ENCODE results near the gene KCNJ6. TPM values are rescaled to one million over a fixed set of nuclear protein-coding genes. Genes with fewer than 3 reads are reported as not detected.

The KCNJ6 gene
- total and polyA plus RNA-seq, 2 donors = 0.03 to 0.26 TPM

DNA sequence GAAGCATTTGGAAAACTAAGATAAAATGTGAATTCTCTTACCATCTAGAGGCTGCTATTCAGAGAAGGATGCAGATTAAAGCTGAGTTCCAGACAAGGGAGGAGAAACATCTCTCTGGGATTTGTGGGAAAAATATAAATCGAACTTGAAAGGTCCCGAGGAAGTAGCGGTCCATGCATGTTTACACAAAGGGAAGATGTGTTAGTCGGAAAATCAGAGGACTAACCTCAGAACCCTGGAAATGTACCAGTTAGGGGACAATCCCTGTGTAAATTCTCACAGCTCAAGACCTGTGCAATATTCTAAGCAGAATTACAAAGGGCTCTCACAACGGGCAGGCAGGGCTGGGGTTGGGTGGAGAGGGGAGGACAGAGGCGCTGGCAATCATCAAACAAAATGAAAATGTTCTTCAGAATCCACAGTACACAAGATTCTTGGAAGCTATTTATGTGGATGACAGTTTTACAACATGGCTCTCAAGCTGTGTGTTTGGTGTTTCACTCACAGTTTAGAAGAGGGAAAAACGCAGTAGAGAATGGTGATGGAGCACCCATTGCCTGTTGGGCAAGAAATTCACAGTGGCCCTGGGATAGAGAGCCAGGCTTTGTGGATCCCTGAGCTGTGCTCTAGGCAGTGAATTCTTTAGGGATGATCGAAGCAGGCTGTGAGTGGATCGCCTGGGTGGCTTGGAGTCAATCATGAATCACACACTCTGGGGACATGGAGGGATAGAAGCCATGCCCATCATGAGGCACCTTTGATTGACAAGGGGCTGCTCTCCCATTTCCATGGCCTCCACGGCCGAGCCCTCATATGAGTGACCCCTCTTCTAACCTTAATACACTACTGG is 47.6 kb downstream of the KCNJ6 start:
- H3K4me1 ChIP-seq (ENCODE audit: insufficient read depth) = no peaks in the 10 kb centered on the region
- WGBS = 49% methylated on average over 11 of the region's 11 CpGs
- no peak overlapping the region for H3K27ac ChIP-seq (ENCODE audit: low read depth)
- H3K36me3 ChIP-seq (ENCODE audit: insufficient read depth) = no peaks in the 10 kb centered on the region
- H3K4me3 ChIP-seq (ENCODE audit: low read depth, low read length) = no peak overlapping the region
- DNase-seq (ENCODE audit: extremely low spot score) = no peak

DNA sequence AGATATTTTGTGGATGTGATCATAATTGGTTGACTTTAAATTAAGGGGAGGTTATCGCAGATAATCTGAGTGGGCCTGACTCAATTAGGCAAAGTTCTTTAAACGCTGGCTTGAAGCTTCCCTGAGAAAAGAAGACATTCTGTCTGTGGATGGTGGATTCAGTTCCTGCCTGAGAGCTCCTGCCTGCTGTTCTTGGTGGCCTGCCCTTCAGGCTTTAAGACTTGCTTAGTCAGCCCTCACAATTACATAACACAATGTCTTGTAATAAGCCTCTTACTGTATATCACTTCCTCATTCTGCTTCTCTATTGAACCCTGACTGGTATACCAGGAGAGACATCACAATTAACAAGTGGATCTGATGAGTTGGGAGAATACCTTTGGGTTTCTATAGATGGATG is 50.2 kb downstream of the KCNJ6 start:
- H3K36me3 ChIP-seq (ENCODE audit: insufficient read depth) = no peaks in the 10 kb centered on the region
- no peak for DNase-seq (ENCODE audit: extremely low spot score)
- no peak overlapping the region for H3K27ac ChIP-seq (ENCODE audit: low read depth)
- H3K4me1 ChIP-seq (ENCODE audit: insufficient read depth) = no peaks in the 10 kb centered on the region
- 85% methylated on average over 2 of the region's 2 CpGs for WGBS
- H3K4me3 ChIP-seq (ENCODE audit: low read depth, low read length) = no peak overlapping the region

DNA sequence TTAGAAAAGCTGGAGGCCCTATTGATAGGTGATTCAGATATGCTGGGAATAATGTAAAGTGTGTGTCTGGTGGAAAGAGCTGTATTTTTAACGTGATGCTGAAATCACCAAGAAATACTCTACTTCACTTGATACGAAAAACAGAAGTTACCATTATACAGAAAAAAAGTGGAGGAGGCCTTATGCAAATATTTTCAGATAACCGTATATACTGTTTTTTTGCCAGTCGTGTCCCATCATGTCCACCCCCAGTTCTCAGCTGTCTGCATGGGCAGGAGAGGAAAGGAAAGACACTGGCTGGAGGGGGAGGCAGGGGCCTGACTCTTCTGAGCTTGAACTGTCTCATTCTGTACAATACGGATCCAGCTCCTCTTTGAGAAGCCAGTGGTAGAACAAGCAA is 51.1 kb downstream of the KCNJ6 start:
- no peak for DNase-seq (ENCODE audit: extremely low spot score)
- Histone ChIP-seq H3K36me3 (ENCODE audit: insufficient read depth) (no peaks in the 10 kb centered on the region), H3K4me1 (ENCODE audit: insufficient read depth) (no peaks in the 10 kb centered on the region), H3K27ac (ENCODE audit: low read depth) (no peak overlapping the region), H3K4me3 (ENCODE audit: low read depth, low read length) (no peak overlapping the region)
- WGBS = 71% methylated on average over 5 of the region's 5 CpGs

DNA sequence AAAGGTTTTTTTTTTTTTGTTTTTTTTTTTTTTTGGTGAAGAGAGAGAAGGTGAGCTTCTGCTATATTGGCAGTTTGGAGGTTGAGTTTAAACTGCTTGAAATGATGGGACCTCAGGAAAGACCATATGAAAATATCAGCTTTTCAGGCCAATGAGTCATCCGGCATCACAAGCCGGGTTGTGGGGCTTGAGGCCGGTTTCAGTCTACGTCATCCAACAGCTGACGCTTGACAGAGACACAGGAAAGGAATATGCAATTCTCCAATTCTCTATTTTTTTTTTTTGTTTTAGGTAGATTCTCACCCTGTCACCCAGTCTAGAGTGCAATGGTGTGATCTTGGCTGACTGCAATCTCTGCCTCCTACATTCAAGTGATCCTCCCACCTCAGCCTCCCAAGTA is 52.4 kb downstream of the KCNJ6 start:
- 82% methylated on average over 5 of the region's 5 CpGs for WGBS
- no peak overlapping the region for H3K4me3 ChIP-seq (ENCODE audit: low read depth, low read length)

DNA sequence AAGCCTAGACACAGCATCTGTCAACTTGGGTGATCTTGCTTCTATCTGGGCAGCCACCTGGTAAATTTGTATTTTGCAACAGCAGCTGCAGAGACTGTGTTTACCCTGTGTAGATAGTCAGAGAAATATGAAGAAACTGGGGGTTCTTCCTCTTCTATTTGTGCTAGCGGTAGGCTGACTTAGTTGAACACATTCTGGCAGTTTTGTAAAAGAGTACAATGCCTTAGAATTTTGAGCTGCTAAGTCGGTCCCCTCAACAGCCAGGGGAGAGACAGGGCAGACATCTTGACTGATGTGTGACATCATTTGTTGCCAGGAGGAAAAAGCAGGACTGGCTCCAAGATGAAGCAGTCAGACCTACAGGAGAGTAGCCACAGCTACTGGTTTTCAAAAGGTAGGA is 53.7 kb downstream of the KCNJ6 start:
- no peak for DNase-seq (ENCODE audit: extremely low spot score)
- no peak overlapping the region for H3K4me3 ChIP-seq (ENCODE audit: low read depth, low read length)
- no peaks in the 10 kb centered on the region for H3K36me3 ChIP-seq (ENCODE audit: insufficient read depth)
- WGBS = 37% methylated on average over 2 of the region's 2 CpGs
- no peak overlapping the region for H3K27ac ChIP-seq (ENCODE audit: low read depth)
- no peaks in the 10 kb centered on the region for H3K4me1 ChIP-seq (ENCODE audit: insufficient read depth)

More for the DNA sequence above, 52.4 kb downstream of the KCNJ6 start:
- no peaks in the 10 kb centered on the region for H3K4me1 ChIP-seq (ENCODE audit: insufficient read depth)
- no peaks in the 10 kb centered on the region for H3K36me3 ChIP-seq (ENCODE audit: insufficient read depth)
- no peak overlapping the region for H3K27ac ChIP-seq (ENCODE audit: low read depth)
- DNase-seq (ENCODE audit: extremely low spot score) = no peak

DNA sequence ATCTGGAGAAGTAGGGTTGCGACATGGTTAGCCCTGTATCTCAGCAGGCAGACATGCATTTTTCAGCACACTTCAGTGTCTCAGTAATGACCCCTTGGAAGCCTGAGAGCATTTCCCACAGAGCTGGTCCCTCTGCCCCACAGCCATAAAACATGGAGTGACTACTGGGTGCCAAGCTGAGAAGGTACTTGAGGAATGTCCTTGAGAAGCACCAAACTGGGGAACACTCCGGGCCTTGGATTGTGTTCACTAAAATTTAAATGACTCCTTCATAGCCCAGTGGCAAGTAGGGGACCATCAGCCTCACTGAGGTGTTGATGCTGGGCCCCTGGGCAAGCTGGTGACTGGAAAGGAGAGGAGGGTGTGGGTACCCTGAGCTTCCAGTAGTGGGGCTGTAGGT is 54.7 kb downstream of the KCNJ6 start:
- no peak for DNase-seq (ENCODE audit: extremely low spot score)
- 94% methylated on average over 2 of the region's 2 CpGs for WGBS

DNA sequence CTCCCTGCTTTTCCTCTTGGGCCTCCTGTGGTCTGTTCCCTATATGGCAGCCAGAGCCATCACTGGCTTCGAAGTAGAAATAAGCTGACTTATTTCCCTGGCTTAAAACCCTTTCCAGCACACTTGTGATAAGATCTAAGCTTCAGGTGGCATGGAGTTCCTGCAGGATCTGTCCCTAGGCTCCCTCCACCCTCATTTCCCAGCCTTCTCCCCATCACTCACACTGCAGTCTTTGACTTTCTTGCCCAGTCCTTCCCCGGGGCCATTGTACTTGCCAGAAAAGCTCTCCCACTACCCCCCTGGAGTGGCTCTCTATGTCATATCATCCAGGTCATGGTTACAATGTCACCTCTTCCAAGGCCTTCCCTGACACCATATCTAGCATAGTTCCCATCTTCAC is 55.8 kb downstream of the KCNJ6 start:
- Histone ChIP-seq H3K4me1 (ENCODE audit: insufficient read depth) (no peaks in the 10 kb centered on the region), H3K36me3 (ENCODE audit: insufficient read depth) (no peaks in the 10 kb centered on the region), H3K27ac (ENCODE audit: low read depth) (no peak overlapping the region), H3K4me3 (ENCODE audit: low read depth, low read length) (no peak overlapping the region)
- WGBS = 77% methylated on average over 2 of the region's 2 CpGs
- no peak for DNase-seq (ENCODE audit: extremely low spot score)

More for the DNA sequence above, 54.7 kb downstream of the KCNJ6 start:
- no peaks in the 10 kb centered on the region for H3K36me3 ChIP-seq (ENCODE audit: insufficient read depth)
- H3K4me1 ChIP-seq (ENCODE audit: insufficient read depth) = no peaks in the 10 kb centered on the region
- H3K4me3 ChIP-seq (ENCODE audit: low read depth, low read length) = no peak overlapping the region
- no peak overlapping the region for H3K27ac ChIP-seq (ENCODE audit: low read depth)

DNA sequence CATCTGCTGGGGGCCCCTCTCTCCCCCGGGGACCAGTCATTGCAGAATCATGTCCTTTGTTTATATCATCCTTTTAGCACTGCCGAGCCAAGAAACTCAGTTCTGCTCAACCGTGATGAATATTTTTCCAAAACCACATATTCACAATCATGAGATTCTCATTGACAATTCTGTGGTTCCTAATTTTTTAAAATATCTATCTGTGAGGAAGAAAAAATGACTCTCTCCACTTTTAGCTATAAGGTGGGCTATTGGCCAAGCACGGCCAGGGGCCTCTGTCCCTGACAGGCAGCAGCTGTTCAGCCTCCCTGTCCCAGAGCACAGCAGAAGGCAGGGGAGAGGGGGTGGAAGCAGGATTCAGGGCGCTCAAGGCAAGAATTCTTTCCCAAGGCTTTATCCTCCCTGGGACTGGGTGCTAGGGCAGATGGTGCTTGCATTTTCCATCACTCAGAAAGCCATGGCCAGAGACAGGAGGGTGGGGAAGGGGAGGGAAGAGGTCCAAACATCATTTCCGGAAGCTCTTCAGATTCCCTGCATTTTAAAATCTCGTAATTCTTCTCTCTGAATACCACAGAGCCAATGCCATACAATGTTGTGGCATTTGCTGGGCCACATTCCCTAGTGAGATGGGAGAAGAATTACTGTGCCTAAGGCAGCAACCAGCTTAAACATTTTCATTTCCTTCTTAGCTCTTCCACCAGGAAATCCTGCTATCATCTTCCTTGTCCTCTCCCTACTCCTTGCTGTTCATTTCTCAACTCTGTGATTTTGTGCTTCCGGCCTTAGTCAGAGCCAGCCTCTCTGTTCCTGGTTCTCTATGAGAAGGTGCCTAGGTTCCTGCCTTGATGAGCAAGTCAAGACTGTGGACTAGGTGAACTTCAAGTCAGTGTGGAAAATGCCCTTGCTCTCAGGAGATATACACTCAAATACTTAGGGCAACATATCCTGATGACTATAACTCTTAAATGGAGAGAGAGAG is 60.3 kb downstream of the KCNJ6 start:
- Histone ChIP-seq H3K4me1 (ENCODE audit: insufficient read depth) (no peaks in the 10 kb centered on the region), H3K27ac (ENCODE audit: low read depth) (no peak overlapping the region), H3K4me3 (ENCODE audit: low read depth, low read length) (no peak overlapping the region), H3K36me3 (ENCODE audit: insufficient read depth) (no peaks in the 10 kb centered on the region)
- WGBS = 26% methylated on average over 8 of the region's 8 CpGs
- DNase-seq (ENCODE audit: extremely low spot score) = no peak

DNA sequence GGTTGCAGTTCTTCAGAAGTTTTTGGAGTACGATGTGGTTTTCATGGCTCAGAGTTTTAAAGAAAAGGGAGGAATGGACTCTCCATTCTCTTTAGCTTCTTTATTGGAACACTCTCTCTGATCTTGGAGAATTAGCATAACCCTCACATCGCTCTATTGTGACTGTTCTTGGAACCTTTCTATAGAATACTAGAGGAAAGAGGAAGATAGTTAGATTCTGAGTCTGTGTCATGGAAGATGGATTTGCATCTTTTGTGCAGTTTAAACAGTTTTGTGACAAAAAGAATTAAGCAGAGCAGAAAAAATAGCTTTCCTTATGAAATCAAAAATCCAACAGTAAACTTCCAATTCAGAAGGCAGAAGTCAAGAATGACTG is 61.0 kb downstream of the KCNJ6 start:
- Histone ChIP-seq H3K4me1 (ENCODE audit: insufficient read depth) (no peaks in the 10 kb centered on the region), H3K4me3 (ENCODE audit: low read depth, low read length) (no peak overlapping the region), H3K27ac (ENCODE audit: low read depth) (no peak overlapping the region), H3K36me3 (ENCODE audit: insufficient read depth) (no peaks in the 10 kb centered on the region)
- DNase-seq (ENCODE audit: extremely low spot score) = no peak
- WGBS = 76% methylated on average over 2 of the region's 2 CpGs

DNA sequence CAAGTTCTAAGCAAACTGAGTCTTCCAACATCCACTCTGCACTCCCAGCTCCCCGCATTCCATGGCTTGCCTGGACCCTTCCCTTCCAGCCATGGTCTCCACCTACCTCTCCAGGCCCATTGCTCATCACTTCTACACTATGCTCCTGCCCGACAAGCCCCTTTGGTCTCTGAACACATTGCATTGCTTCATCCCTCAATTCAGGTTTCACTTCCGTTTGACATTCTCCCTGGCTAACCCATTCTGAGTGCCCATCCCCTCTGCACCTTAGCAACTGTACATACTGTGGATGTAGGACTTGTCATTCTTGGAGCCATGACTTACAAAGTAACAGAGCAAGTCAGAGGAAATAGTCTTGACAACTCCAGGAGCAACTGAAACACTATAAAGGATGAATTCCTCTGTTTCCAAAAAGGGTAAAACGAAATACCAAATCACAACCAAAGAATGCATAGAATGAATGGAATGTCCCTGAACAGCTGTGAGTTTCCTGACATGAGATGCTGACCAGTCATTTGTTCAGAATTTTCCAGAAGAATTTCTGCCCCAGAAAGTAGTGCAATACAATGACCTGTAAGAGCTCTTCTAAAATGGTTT is 66.7 kb downstream of the KCNJ6 start:
- no peaks in the 10 kb centered on the region for H3K36me3 ChIP-seq (ENCODE audit: insufficient read depth)
- DNase-seq (ENCODE audit: extremely low spot score) = no peak
- H3K4me3 ChIP-seq (ENCODE audit: low read depth, low read length) = no peak overlapping the region
- H3K4me1 ChIP-seq (ENCODE audit: insufficient read depth) = no peaks in the 10 kb centered on the region
- H3K27ac ChIP-seq (ENCODE audit: low read depth) = no peak overlapping the region
- WGBS = 76% methylated on average over 4 of the region's 4 CpGs

DNA sequence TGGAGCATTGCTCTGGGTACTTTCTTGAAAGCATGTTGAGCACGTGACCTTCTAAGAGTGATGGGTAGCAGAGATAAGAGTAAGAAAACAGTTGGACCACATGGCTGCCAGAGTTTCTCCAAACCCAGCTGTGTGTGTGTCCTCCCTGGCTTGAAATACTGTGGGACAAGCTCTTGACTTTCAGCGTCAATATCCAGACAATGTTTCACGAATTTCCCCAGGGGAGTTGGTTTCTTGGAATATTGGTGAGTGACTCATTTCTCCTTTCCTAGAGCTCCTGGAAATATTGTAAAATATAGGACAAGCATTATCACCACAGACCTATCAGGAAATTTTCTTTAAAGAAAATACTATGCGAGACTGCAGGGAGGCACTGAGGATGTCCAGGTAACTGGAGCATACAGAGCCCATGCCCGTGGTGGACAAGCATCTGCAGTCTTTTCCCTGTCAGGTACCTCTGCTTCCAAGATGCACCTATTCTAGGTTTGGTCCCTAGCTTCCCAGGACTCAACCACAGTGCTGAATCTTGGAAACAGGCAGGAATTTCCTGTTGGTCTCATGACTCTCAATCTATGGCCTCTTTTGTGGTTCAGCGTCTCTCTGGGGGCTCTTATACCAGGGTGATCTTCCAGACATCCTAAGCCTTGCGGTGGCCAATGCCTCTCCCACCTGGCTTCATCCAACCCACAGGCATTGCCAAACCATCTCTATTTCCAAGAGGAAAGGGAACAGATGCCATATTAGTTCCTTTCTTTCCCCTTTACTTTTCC is 67.4 kb downstream of the KCNJ6 start:
- no peak overlapping the region for H3K4me3 ChIP-seq (ENCODE audit: low read depth, low read length)
- H3K36me3 ChIP-seq (ENCODE audit: insufficient read depth) = no peaks in the 10 kb centered on the region
- H3K27ac ChIP-seq (ENCODE audit: low read depth) = no peak overlapping the region
- WGBS = 78% methylated on average over 7 of the region's 7 CpGs
- no peaks in the 10 kb centered on the region for H3K4me1 ChIP-seq (ENCODE audit: insufficient read depth)
- DNase-seq (ENCODE audit: extremely low spot score) = no peak

DNA sequence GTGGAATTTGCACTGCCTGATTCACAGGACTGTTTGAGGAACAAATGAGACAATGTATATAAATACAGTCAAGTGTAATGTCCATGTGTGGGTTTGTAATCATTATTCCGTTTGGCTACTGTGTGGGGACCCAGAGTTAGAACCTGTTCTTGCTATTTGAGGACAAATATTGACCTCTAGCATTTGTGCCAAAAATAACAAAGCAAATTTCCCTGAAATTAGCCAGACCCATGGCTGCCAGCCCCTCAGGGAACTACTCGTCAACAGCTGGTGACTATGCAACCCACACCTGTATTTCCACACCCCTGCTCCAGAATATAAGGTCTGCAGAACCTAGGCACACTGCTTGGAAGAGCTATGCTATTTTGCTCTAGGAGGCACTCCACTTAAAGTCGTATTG is 70.7 kb downstream of the KCNJ6 start:
- Histone ChIP-seq H3K4me1 (ENCODE audit: insufficient read depth) (no peaks in the 10 kb centered on the region), H3K36me3 (ENCODE audit: insufficient read depth) (no peaks in the 10 kb centered on the region), H3K4me3 (ENCODE audit: low read depth, low read length) (no peak overlapping the region), H3K27ac (ENCODE audit: low read depth) (no peak overlapping the region)
- DNase-seq (ENCODE audit: extremely low spot score) = no peak
- WGBS = 62% methylated on average over 3 of the region's 3 CpGs

DNA sequence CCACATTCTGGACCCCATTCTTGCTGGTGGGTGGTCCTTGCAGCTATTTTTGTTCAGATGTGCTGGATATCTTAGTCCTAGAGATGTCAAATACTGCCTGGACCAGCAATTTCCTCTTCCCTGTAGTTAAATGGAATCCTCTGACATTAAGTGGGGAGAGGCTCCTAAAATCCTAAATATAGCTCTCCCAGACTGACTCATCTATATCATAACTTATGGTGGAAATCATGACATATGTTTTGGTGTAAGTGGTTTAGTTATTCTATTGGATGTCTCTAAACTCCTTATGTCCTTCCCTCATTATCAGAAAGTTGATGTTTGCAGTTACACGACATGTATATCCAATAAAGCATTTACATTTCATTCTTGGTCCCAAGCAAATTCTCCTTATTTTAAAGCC is 73.1 kb downstream of the KCNJ6 start:
- WGBS = 53% methylated on average over 1 of the region's 1 CpG

More for the DNA sequence above, 73.1 kb downstream of the KCNJ6 start:
- no peak for DNase-seq (ENCODE audit: extremely low spot score)
- Histone ChIP-seq H3K4me1 (ENCODE audit: insufficient read depth) (no peaks in the 10 kb centered on the region), H3K4me3 (ENCODE audit: low read depth, low read length) (no peak overlapping the region), H3K27ac (ENCODE audit: low read depth) (no peak overlapping the region), H3K36me3 (ENCODE audit: insufficient read depth) (no peaks in the 10 kb centered on the region)
